GM21717 (cell line): ENCODE measurements around the gene CYB5D1.

ENCODE experiments used
- ATAC-seq: cut with Tn5 transposase; IDR thresholded peaks from one replicate; pipeline ENCODE4 v1.9.1; 2021; ENCODE audit warnings: mild to moderate bottlenecking, moderate library complexity; ENCODE audit not compliant: unreplicated experiment

Gene CYB5D1

GRCh38 chr17:7843536-7844291 is 14.1 kb upstream of the CYB5D1 start:
- peak; percentile 25 for ATAC-seq

DNA sequence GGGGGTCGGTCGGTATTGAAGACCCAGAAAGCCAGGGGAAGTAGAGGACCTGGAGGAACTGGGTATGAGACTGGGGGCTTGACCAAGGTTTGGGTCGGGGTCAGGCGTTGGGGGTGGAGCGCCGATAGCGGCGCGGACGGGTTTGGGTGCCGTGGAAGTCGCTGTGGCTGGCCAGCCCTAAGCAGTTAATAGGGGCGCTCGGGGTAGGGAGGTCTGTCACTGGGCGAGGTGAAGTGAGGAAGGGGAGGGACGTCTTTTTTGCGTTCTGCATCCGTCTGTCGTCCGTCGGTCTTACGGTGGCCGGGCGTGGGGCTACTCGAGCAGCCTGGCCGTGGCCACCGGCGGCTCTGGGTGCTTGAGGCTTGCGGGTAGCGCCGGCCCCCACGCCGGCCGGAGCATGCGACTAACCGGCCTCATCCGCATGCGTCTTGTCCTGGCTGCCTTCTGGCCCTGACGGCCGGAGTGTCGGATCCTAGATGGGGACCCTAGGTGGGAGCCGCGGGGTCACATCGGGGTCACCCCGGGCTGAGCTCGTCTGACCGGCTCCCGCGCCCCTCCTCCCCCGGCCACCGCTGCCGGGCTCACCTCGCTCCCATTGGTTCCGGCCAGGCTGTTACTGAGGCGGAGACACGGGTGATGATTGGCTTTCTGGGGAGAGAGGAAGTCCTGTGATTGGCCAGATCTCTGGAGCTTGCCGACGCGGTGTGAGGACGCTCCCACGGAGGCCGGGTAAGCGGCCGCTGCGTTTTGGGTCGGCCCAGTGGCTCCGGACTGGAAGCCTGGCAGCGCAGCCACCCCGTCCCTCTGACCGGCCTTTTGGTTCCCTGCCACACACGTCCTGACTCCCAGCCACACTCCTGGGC is 13.3 kb upstream of the CYB5D1 start:
- peak; percentile 29 for ATAC-seq

DNA sequence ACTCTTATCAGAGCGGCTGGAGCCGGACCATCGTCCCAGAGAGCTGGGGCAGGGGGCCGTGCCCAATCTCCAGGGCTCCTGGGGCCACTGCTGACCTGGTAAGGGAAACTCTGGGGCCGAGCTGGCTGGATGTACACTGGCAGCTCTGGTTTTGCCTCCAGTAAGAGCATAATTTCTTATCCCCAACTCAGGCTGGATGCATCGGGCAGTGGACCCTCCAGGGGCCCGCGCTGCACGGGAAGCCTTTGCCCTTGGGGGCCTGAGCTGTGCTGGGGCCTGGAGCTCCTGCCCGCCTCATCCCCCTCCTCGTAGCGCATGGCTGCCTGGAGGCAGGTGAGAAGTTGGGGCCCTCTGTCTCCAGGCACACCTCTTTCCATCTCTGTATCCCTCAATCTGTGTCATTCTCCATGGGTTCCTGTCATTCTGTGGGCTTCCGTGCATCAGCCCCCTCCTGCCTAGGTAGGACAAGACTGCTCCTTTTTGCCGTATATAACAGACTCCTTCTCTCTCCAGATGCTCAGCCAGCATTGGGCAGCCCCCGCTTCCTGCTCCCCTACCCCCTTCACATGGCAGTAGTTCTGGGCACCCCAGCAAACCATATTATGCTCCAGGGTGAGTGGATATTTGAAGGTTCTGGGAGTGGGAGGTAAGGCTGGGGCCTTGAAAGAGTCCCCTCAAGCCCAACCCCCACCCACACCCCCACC is 12.3 kb upstream of the CYB5D1 start:
- ATAC-seq, result no peak

DNA sequence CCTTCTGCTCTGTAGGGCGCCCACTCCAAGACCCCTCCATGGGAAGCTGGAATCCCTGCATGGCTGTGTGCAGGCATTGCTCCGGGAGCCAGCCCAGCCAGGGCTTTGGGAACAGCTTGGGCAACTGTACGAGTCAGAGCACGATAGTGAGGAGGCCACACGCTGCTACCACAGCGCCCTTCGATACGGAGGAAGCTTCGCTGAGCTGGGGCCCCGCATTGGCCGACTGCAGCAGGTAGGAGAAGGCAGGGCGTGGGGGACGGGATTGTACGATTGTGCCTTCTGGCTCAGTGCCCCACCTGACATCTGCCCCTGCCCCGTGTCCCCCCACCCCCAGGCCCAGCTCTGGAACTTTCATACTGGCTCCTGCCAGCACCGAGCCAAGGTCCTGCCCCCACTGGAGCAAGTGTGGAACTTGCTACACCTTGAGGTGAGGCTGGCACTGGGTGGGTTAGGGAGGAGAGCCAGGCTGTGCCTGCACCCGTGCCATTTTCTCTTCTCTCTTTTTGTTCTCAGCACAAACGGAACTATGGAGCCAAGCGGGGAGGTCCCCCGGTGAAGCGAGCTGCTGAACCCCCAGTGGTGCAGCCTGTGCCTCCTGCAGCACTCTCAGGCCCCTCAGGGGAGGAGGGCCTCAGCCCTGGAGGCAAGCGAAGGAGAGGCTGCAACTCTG is 11.6 kb upstream of the CYB5D1 start:
- ATAC-seq, result no peak

DNA sequence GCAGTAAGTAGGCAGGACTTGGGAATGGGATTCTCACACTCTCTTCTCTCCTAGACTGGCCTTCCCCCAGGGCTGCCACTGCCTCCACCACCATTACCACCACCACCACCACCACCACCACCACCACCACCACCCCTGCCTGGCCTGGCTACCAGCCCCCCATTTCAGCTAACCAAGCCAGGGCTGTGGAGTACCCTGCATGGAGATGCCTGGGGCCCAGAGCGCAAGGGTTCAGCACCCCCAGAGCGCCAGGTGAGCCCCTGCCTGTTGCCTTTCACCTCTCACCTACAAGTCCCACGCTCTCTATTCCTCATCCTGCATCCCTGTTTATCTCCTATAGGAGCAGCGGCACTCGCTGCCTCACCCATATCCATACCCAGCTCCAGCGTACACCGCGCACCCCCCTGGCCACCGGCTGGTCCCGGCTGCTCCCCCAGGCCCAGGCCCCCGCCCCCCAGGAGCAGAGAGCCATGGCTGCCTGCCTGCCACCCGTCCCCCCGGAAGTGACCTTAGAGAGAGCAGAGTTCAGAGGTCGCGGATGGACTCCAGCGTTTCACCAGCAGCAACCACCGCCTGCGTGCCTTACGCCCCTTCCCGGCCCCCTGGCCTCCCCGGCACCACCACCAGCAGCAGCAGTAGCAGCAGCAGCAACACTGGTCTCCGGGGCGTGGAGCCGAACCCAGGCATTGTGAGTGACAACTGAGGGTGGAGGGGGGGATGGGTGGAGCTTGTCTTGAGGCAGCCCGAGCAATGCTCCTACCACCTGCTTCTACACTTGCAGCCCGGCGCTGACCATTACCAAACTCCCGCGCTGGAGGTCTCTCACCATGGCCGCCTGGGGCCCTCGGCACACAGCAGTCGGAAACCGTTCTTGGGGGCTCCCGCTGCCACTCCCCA is 10.8 kb upstream of the CYB5D1 start:
- ATAC-seq, result no peak

DNA sequence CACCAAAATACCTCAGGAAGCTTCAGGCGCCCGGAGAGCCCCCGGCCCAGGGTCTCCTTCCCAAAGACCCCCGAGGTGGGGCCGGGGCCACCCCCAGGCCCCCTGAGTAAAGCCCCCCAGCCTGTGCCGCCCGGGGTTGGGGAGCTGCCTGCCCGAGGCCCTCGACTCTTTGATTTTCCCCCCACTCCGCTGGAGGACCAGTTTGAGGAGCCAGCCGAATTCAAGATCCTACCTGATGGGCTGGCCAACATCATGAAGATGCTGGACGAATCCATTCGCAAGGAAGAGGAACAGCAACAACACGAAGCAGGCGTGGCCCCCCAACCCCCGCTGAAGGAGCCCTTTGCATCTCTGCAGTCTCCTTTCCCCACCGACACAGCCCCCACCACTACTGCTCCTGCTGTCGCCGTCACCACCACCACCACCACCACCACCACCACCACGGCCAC is 9.6 kb upstream of the CYB5D1 start:
- no peak for ATAC-seq

DNA sequence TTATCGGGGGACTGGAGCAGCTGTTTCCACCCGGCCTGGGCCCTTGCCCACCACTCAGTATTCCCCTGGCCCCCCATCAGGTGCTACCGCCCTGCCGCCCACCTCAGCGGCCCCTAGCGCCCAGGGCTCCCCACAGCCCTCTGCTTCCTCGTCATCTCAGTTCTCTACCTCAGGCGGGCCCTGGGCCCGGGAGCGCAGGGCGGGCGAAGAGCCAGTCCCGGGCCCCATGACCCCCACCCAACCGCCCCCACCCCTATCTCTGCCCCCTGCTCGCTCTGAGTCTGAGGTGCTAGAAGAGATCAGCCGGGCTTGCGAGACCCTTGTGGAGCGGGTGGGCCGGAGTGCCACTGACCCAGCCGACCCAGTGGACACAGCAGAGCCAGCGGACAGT is 9.1 kb upstream of the CYB5D1 start:
- no peak for ATAC-seq

- ATAC-seq, result no peak
Measured at GRCh38 chr17:7849130-7849750, 8.6 kb upstream of the CYB5D1 start.

DNA sequence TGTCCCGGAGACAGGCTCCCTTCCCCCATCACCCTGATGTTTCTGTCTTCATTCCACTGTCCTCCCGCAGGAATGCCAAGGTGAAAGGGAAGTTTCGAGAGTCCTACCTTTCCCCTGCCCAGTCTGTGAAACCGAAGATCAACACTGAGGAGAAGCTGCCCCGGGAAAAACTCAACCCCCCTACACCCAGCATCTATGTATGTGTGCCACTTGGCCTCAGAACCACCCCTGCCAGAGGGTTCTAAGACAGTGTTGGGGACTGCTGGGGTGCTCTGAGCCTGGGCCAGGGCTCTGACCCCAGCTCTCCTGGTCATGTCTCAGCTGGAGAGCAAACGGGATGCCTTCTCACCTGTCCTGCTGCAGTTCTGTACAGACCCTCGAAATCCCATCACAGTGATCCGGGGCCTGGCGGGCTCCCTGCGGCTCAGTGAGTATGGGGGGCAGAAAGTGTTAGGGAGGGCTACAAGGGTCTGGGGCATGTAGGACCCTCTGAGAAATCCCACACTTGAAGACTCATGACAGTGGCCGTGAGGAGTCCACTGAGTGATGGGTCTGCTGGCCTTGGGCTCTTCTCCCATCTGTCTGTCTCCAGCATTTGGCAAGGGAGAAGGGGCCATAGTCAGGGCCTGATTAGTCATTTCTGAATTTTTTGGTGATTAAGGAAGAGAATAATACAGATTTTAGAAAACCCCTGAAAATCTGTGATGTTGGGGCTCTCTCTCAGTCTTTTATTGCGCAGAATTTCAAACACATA is 7.9 kb upstream of the CYB5D1 start:
- no peak for ATAC-seq

GRCh38 chr17:7850701-7851437 is 6.9 kb upstream of the CYB5D1 start:
- no peak for ATAC-seq

DNA sequence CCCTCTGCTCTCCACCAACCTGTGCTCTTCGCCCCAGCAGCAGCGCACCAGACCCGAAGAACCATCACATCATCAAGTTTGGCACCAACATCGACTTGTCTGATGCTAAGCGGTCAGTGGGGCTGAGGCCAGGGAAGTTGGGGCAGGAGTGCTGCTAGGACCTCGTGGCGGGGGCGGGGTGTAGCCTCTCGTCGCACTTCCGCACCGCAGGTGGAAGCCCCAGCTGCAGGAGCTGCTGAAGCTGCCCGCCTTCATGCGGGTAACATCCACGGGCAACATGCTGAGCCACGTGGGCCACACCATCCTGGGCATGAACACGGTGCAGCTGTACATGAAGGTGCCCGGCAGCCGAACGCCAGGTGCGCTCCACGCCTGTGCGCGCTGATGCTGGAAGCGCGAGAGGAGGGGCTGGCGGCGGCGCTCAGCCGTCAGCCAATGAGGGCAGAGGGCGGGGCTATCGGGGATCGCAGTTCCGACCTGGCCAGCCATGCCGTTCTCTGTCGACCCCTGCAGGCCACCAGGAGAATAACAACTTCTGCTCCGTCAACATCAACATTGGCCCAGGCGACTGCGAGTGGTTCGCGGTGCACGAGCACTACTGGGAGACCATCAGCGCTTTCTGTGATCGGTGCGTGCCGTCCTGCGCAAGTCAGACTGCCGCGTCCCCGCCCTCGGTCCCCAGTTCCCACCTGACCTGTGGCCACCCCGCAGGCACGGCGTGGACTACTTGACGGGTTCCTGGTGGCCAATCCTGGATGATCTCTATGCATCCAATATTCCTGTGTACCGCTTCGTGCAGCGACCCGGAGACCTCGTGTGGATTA is 6.2 kb upstream of the CYB5D1 start:
- peak; percentile 51 for ATAC-seq

DNA sequence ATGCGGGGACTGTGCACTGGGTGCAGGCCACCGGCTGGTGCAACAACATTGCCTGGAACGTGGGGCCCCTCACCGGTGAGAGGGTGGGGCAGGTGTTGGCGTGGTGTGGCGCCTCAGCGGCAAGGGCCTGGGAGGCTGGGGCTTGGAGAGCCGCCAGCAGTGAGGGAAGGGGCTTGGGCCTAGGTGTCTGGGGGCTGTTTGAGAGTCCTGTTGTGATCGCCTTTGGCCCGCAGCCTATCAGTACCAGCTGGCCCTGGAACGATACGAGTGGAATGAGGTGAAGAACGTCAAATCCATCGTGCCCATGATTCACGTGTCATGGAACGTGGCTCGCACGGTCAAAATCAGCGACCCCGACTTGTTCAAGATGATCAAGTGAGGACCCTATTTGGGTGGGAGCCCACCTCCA is 5.5 kb upstream of the CYB5D1 start:
- ATAC-seq, result no peak

GRCh38 chr17:7852919-7853690 is 4.7 kb upstream of the CYB5D1 start:
- no peak for ATAC-seq

GRCh38 chr17:7853691-7854038 is 4.1 kb upstream of the CYB5D1 start:
- ATAC-seq, result no peak

- ATAC-seq, result no peak
Measured at GRCh38 chr17:7854078-7854777, 3.6 kb upstream of the CYB5D1 start.
